CD8-positive, alpha-beta memory T cell (primary cell): ENCODE measurements around the gene KLK13. TPM values are rescaled to one million over a fixed set of nuclear protein-coding genes. Genes with fewer than 3 reads are reported as not detected.

Experiments used
- CTCF ChIA-PET: fragments of 350-600 bp; sonication (Branson Sonifier 250); formaldehyde crosslinking; loops from one replicate; lab custom pipeline; 2021; ENCODE audit warnings: antibody characterized with exemption; lab: Charles Lee
- POLR2A ChIA-PET: fragments of 350-600 bp; sonication (Branson Sonifier 250); formaldehyde crosslinking; loops from one replicate; lab custom pipeline; 2021; ENCODE audit warnings: antibody characterized with exemption; lab: Charles Lee
- DNase-seq, 5 donors: peaks; one replicate each; pipeline versions ENCODE4 v3.0.0 to v3.0.0-alpha.2; 2020 to 2022; ENCODE audit warnings: mixed read lengths in 1 of 5
- H3K27ac ChIP-seq: one replicate; pipeline ENCODE4 v1.7.0; 2013; ENCODE audit warnings: low read depth, mild to moderate bottlenecking, low read length, moderate library complexity
- H3K27me3 ChIP-seq: 2 replicates; pipeline ENCODE4 v1.7.0; 2013; ENCODE audit warnings: low read length, mild to moderate bottlenecking; ENCODE audit not compliant: insufficient read depth, poor library complexity, severe bottlenecking
- H3K36me3 ChIP-seq: 2 replicates; pipeline ENCODE4 v1.7.0; 2013; ENCODE audit warnings: mild to moderate bottlenecking, low read length, moderate library complexity; ENCODE audit not compliant: insufficient read depth
- H3K4me1 ChIP-seq: 2 replicates; pipeline ENCODE4 v1.7.0; 2013; ENCODE audit warnings: mild to moderate bottlenecking, low read length, moderate library complexity; ENCODE audit not compliant: insufficient read depth
- H3K4me3 ChIP-seq: 2 replicates; pipeline ENCODE4 v1.7.0; 2013; ENCODE audit warnings: mild to moderate bottlenecking, low read length
- H3K9me3 ChIP-seq: 2 replicates; pipeline ENCODE4 v1.7.0; 2013; ENCODE audit warnings: mild to moderate bottlenecking, low read length
- H3K27ac Mint-ChIP-seq, 8 donors: one replicate each; pipeline ENCODE4 v1.8.0; 2020 to 2021; ENCODE audit warnings: mixed read lengths in 8 of 8, mild to moderate bottlenecking in 6 of 8, inconsistent platforms in 3 of 8, moderate library complexity in 3 of 8
- H3K27me3 Mint-ChIP-seq, 2 donors: one replicate each; pipeline ENCODE4 v1.8.0; 2020 to 2021; ENCODE audit warnings: mixed read lengths in 2 of 2, mild to moderate bottlenecking in 1 of 2, moderate library complexity in 1 of 2
- H3K36me3 Mint-ChIP-seq, 3 donors: one replicate each; pipeline ENCODE4 v1.8.0; 2020 to 2021; ENCODE audit warnings: mixed read lengths in 3 of 3, inconsistent platforms in 1 of 3, mild to moderate bottlenecking in 1 of 3
- H3K4me1 Mint-ChIP-seq, 3 donors: one replicate each; pipeline ENCODE4 v1.8.0; 2020 to 2021; ENCODE audit warnings: mixed read lengths in 3 of 3, inconsistent platforms in 1 of 3, mild to moderate bottlenecking in 1 of 3
- H3K4me3 Mint-ChIP-seq, 7 donors: one replicate each; pipeline ENCODE4 v1.8.0; 2020 to 2021; ENCODE audit warnings: mixed read lengths in 7 of 7, mild to moderate bottlenecking in 6 of 7, moderate library complexity in 4 of 7, inconsistent platforms in 2 of 7
- H3K9me3 Mint-ChIP-seq, 5 donors: one replicate each; pipeline ENCODE4 v1.8.0; 2020 to 2022; ENCODE audit warnings: mixed read lengths in 5 of 5, mild to moderate bottlenecking in 3 of 5, moderate library complexity in 2 of 5, inconsistent platforms in 1 of 5
- polyA plus RNA-seq: library from polyadenylated mRNA; unstranded; fragments of 300-500 nt; fragmentation: Illumina TruSeq; gene quantifications from one replicate; pipeline ENCODE4 v1.2.3, GENCODE V29; 2021
- total RNA-seq, 2 experiments: library from RNA; stranded (reverse); gene quantifications; one replicate each; pipeline ENCODE4 v1.2.3, GENCODE V29; 2021

Gene KLK13
- total and polyA plus RNA-seq, 3 experiments from 2014 or later: not detected

DNA sequence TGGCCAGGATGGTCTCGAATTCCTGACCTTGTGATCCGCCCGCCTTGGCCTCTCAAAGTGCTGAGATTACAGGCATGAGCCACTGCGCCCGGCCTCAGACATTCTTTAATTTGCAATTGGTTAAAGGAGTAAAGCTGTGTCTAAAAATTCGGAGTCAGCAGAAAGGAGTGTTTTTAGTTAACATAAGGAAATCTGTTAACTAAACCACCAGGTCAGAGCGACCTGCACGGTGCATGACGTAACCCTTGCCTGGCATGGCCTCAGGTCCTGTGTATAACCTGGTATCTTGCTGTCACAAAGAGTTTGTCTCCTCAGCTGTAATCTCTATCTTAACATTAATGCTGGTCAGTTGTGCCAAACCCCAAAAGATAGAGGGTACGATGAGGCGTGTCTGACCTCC is 20.6 kb downstream of the KLK13 start:
- Histone ChIP-seq H3K4me3 (no peak overlapping the region), H3K4me1 (no peaks in the 10 kb centered on the region), H3K9me3 (no peaks in the 10 kb centered on the region), H3K27ac (no peak overlapping the region), H3K36me3 (no peaks in the 10 kb centered on the region), H3K27me3 (no peaks in the 10 kb centered on the region)
- Mint-ChIP-seq H3K4me1 (no peaks in the 10 kb centered on the region), H3K9me3 (peaks cover 0 to 6% (median 3%) of the 10 kb centered on the region in 5 donors), H3K27me3 (peaks cover 12 to 15% of the 10 kb centered on the region in 2 donors), H3K27ac (no peak overlapping the region), H3K4me3 (no peak overlapping the region), H3K36me3 (no peaks in the 10 kb centered on the region)
- DNase-seq: no peak
- POLR2A ChIA-PET: no interaction called here
- CTCF ChIA-PET: no interaction called here

DNA sequence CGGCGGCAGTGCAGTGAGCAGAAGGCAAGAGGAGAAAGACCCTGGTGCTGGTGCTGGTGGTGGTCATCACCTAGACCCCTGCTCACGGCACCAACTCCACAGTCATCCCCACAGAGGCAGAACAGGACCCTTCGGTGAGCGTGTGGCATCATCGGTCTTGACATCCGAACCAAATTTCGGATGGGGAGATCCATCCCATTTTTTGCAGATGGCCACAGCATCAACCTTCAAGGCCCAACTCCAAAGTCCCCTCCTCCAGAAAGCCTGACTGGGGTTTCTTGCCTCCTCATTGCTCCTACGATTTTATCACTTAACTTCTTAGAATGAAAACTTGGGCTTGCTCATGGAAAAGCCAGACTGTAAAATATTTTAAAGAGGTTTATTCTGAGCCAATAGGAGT is 21.4 kb downstream of the KLK13 start:
- no peaks in the 10 kb centered on the region for H3K36me3 ChIP-seq
- H3K27me3 Mint-ChIP-seq: peaks cover 9 to 13% of the 10 kb centered on the region in 2 donors
- no peak overlapping the region for H3K27ac ChIP-seq
- no peak for DNase-seq
- no peaks in the 10 kb centered on the region for H3K27me3 ChIP-seq
- no peaks in the 10 kb centered on the region for H3K4me1 Mint-ChIP-seq
- peaks cover 0 to 2% (median 0%) of the 10 kb centered on the region in 5 donors for H3K9me3 Mint-ChIP-seq
- no peaks in the 10 kb centered on the region for H3K36me3 Mint-ChIP-seq
- no peak overlapping the region for H3K4me3 Mint-ChIP-seq
- no peak overlapping the region for H3K4me3 ChIP-seq
- ChIA-PET POLR2A (no interaction called here), CTCF (no interaction called here)
- no peaks in the 10 kb centered on the region for H3K9me3 ChIP-seq
- no peaks in the 10 kb centered on the region for H3K4me1 ChIP-seq
- H3K27ac Mint-ChIP-seq: no peak overlapping the region

DNA sequence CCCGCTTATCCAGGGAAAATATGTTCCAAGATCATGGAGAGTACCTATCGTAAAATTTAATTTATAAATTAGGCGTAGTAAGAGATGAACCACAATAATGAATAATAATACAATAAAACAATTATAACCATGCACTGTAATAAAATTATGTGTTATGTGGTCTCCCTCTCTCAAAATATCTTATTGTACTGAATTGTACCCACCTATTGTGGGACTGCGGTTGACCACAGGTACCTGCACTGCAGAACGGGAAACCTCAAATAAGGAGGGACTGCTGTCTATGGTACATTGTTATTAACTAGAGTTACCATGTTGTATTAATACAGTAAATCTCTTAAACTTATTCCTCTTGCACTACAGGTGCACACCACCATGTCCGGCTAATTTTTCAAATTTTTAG is 24.7 kb downstream of the KLK13 start:
- DNase-seq: no peak
- no peaks in the 10 kb centered on the region for H3K36me3 ChIP-seq
- H3K36me3 Mint-ChIP-seq: no peaks in the 10 kb centered on the region
- peaks cover 6 to 8% of the 10 kb centered on the region in 2 donors for H3K27me3 Mint-ChIP-seq
- H3K4me3 ChIP-seq: no peak overlapping the region
- H3K4me1 Mint-ChIP-seq: no peaks in the 10 kb centered on the region
- H3K4me3 Mint-ChIP-seq: no peak overlapping the region
- no peak overlapping the region for H3K27ac Mint-ChIP-seq
- no peak overlapping the region for H3K27ac ChIP-seq
- ChIA-PET CTCF (no interaction called here), POLR2A (no interaction called here)
- no peaks in the 10 kb centered on the region for H3K4me1 ChIP-seq
- no peaks in the 10 kb centered on the region for H3K9me3 Mint-ChIP-seq
- no peaks in the 10 kb centered on the region for H3K27me3 ChIP-seq
- H3K9me3 ChIP-seq: no peaks in the 10 kb centered on the region

DNA sequence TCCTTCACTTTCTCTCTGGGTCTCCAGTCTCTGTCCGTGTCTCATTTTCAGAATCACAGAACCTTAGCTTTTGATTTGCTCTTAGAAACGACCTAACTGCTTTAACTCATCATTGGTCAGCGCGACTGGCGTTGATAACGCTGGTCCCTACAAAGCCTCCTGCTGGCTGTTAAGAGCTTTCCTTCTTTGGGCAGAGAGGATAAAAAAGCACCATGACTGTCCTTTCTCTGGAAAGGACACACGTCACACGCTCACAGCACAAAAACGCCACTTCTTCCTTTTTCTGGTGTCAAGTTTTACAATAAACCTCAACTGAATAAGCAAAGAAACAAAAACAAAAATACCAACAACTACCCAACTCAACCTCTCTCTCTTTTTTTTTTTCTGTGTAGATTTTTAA is 28.4 kb downstream of the KLK13 start:
- DNase-seq: no peak
- H3K36me3 ChIP-seq: no peaks in the 10 kb centered on the region
- no peaks in the 10 kb centered on the region for H3K36me3 Mint-ChIP-seq
- H3K9me3 Mint-ChIP-seq: no peaks in the 10 kb centered on the region
- no peaks in the 10 kb centered on the region for H3K9me3 ChIP-seq
- H3K27me3 Mint-ChIP-seq: peaks cover 27 to 30% of the 10 kb centered on the region in 2 donors
- POLR2A ChIA-PET: no interaction called here
- no peaks in the 10 kb centered on the region for H3K4me1 ChIP-seq
- H3K4me3 Mint-ChIP-seq: no peak overlapping the region
- H3K4me3 ChIP-seq: no peak overlapping the region
- no peaks in the 10 kb centered on the region for H3K4me1 Mint-ChIP-seq
- no peak overlapping the region for H3K27ac Mint-ChIP-seq
- no peak overlapping the region for H3K27ac ChIP-seq
- no peaks in the 10 kb centered on the region for H3K27me3 ChIP-seq
- CTCF ChIA-PET: no interaction called here

DNA sequence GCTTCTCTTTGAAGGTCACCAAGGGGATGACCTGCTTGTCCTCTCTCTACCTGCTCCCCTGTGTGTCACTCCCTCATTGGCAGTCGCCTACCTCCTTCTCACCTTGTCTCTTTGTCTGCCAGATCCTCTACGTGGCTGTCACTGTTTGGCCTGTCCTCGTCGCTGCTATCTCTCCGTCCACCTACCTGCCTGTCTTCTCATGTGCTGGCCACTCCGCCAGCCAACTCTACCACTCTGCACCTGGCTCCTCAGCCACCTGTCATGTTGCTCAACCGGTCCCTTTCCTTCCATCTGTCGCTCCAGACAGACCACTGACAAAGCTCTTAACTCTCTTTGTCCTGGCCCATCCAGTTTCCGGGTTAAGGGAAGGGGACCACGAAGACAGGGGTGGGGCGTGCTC is 30.2 kb downstream of the KLK13 start, which contains the start of gene KLK12:
TSS of gene KLK12 (minus strand) at position 299 of the 400 bp plus-strand sequence. CDS start 381 bp downstream, outside the sequence.
- Mint-ChIP-seq H3K36me3 (no peaks in the 10 kb centered on the region), H3K4me1 (no peaks in the 10 kb centered on the region), H3K27ac (peak within 1 kb of the TSS in 2 of 8 donors; percentile 16 to 31), H3K4me3 (no peak within 1 kb of the TSS), H3K27me3 (peaks cover 34 to 40% of the 10 kb centered on the region in 2 donors), H3K9me3 (no peaks in the 10 kb centered on the region)
- no peak within 1 kb of the TSS for H3K4me3 ChIP-seq
- no peaks in the 10 kb centered on the region for H3K27me3 ChIP-seq
- ChIA-PET CTCF (no interaction called here), POLR2A (no interaction called here)
- no peaks in the 10 kb centered on the region for H3K36me3 ChIP-seq
- no peak for DNase-seq
- no peaks in the 10 kb centered on the region for H3K9me3 ChIP-seq
- H3K27ac ChIP-seq: no peak within 1 kb of the TSS
- H3K4me1 ChIP-seq: no peaks in the 10 kb centered on the region

DNA sequence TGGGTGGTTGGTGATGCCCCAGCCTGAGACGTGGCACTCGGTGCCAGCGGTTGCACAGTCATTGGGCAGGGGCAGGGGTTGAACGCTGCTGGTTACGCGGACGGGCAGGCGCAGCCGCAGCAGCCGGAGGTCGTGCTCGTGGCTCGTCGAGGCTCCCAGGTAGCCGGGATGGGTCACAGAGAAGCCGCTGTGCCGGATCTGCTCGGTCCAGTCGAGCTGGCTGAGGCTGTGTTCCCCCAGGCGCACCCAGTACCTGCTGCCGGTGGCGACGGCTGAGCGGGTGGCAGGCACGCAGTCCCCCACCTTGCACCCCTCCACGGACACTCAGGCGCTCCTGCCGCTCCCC is 33.0 kb downstream of the KLK13 start:
- ChIA-PET CTCF (no interaction called here), POLR2A (no interaction called here)
- H3K4me3 Mint-ChIP-seq: no peak overlapping the region
- Histone ChIP-seq H3K9me3 (no peaks in the 10 kb centered on the region), H3K4me1 (no peaks in the 10 kb centered on the region), H3K27ac (no peak overlapping the region), H3K36me3 (no peaks in the 10 kb centered on the region), H3K4me3 (no peak overlapping the region), H3K27me3 (peaks cover 5% of the 10 kb centered on the region)
- peaks cover 41 to 46% of the 10 kb centered on the region in 2 donors for H3K27me3 Mint-ChIP-seq
- no peak for DNase-seq
- no peaks in the 10 kb centered on the region for H3K4me1 Mint-ChIP-seq
- peak overlapping the region in 1 of 8 donors; percentile 62 for H3K27ac Mint-ChIP-seq
- H3K36me3 Mint-ChIP-seq: no peaks in the 10 kb centered on the region
- H3K9me3 Mint-ChIP-seq: no peaks in the 10 kb centered on the region

DNA sequence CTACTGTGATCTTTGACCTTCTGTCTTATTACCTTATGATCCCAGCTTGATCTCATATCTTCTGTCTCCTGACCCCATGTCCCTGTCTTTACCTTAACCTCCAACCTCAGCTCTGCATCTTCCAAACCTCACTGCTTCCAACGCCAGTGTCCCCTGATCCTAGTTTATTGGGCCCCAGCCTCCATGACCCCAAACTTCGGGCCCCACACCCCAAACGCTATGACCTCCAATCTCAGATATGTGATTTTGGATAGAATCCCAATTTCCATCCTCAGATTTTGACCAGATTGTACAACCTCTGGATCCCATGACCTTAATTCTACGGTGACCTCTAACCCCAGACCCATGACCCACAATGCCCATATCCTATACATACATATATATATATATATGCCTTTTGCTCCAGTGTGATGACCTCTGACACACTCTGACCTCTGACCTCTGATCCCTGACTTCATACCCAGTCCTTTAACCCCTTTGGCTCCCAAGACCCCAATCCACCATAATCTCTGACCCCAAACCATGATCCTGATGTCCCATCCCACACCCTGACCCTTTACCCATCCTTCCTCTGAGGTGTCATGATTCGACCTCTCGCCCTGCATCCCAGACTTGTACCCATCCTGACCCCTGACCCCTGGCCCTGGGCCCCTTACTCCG is 33.5 kb downstream of the KLK13 start:
- H3K27me3 ChIP-seq: peaks cover 5% of the 10 kb centered on the region
- POLR2A ChIA-PET: no interaction called here
- no peak for DNase-seq
- H3K4me1 ChIP-seq: no peaks in the 10 kb centered on the region
- Mint-ChIP-seq H3K4me3 (no peak overlapping the region), H3K27me3 (peaks cover 40 to 49% of the 10 kb centered on the region in 2 donors), H3K27ac (peak overlapping the region in 2 of 8 donors; percentile 59 to 62), H3K36me3 (no peaks in the 10 kb centered on the region), H3K9me3 (no peaks in the 10 kb centered on the region), H3K4me1 (no peaks in the 10 kb centered on the region)
- CTCF ChIA-PET: no interaction called here
- H3K9me3 ChIP-seq: no peaks in the 10 kb centered on the region
- no peak overlapping the region for H3K4me3 ChIP-seq
- no peak overlapping the region for H3K27ac ChIP-seq
- no peaks in the 10 kb centered on the region for H3K36me3 ChIP-seq

DNA sequence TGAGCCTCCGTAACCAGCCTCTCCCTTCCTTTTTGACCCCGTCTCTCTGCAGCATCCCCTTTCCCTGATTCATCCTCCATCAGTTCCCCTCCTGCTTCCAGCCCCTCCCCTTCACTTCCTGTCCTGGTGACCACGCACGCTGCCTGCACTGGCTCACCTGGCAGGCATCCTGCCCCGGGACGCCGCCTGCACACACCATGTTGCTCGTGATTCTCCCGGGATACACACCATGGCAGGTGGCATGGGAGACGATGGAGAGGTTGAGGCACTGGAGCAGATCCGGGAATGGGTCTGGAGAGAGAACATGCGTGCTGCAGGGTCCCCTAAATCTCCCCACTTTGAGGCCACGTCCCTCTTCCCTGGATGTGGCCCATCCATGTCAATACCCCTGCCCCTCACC is 34.3 kb downstream of the KLK13 start:
- H3K36me3 ChIP-seq: no peaks in the 10 kb centered on the region
- DNase-seq: no peak
- H3K27me3 Mint-ChIP-seq: peaks cover 39 to 49% of the 10 kb centered on the region in 2 donors
- no peaks in the 10 kb centered on the region for H3K4me1 Mint-ChIP-seq
- H3K9me3 ChIP-seq: no peaks in the 10 kb centered on the region
- CTCF ChIA-PET: no interaction called here
- no peak overlapping the region for H3K27ac Mint-ChIP-seq
- no peak overlapping the region for H3K4me3 ChIP-seq
- peaks cover 5% of the 10 kb centered on the region for H3K27me3 ChIP-seq
- H3K4me1 ChIP-seq: no peaks in the 10 kb centered on the region
- POLR2A ChIA-PET: no interaction called here
- H3K36me3 Mint-ChIP-seq: no peaks in the 10 kb centered on the region
- H3K27ac ChIP-seq: no peak overlapping the region
- H3K9me3 Mint-ChIP-seq: no peaks in the 10 kb centered on the region
- no peak overlapping the region for H3K4me3 Mint-ChIP-seq
